HT1080 (cell line): Measurements from ENCODE around the gene MSN. TPM values are rescaled to one million over a fixed set of nuclear protein-coding genes. Genes with fewer than 3 reads are reported as not detected.
"Not testable (repeated sequence)": the region's sequence is repeated elsewhere in the genome, so short reads cannot be mapped to it uniquely, and the experiment has no call there.

ENCODE experiments used
- DNase-seq: peaks from one replicate; pipeline ENCODE4 v3.0.0-alpha.2; 2015; ENCODE audit warnings: low read depth
- polyA plus RNA-seq, 2 experiments: library from polyadenylated mRNA; depleted of rRNA; stranded (reverse); fragments of >200 nt; gene quantifications; 2 replicates each; pipeline ENCODE4 v1.2.3, GENCODE V29; 2015
- total RNA-seq: library from RNA; depleted of rRNA; stranded (reverse); fragments of >200 nt; shearing (Covaris generic); gene quantifications from 2 replicates; pipeline ENCODE4 v1.2.3, GENCODE V29; 2014; rRNA removed

MSN gene
- total RNA-seq = 366 and 417 TPM in 2 replicates
- polyA plus RNA-seq (2015; cell fraction: cytosol; rRNA removed) = 365 and 431 TPM in 2 replicates
- 1,141 and 1,173 TPM in 2 replicates for polyA plus RNA-seq (2015; cell fraction: nucleus; rRNA removed)

- peak; percentile 68 for DNase-seq
Observed at GRCh38 chrX:65667503-65668376, at the start of gene MSN. TSS of gene MSN (plus strand) at chrX:65667654. CDS start at chrX:65667842, 188 bp downstream.

GRCh38 chrX:65620096-65620705 is 47.3 kb upstream of the MSN start:
- DNase-seq = not testable (repeated sequence)

- no peak for DNase-seq
Observed at GRCh38 chrX:65630771-65631170, 36.7 kb upstream of the MSN start.

- DNase-seq = no peak
Observed at GRCh38 chrX:65633826-65634225, 33.6 kb upstream of the MSN start.

- DNase-seq = no peak
Observed at GRCh38 chrX:65634732-65635131, 32.7 kb upstream of the MSN start.

GRCh38 chrX:65635378-65635777 is 32.1 kb upstream of the MSN start:
- DNase-seq = no peak

GRCh38 chrX:65635822-65636221 is 31.6 kb upstream of the MSN start:
- DNase-seq = no peak

- not testable (repeated sequence) for DNase-seq
Observed at GRCh38 chrX:65636261-65636660, 31.2 kb upstream of the MSN start.

GRCh38 chrX:65637335-65637734 is 30.1 kb upstream of the MSN start:
- no peak for DNase-seq

- peak; percentile 32 for DNase-seq
Observed at GRCh38 chrX:65642914-65643491, 24.5 kb upstream of the MSN start.

GRCh38 chrX:65643531-65644052 is 23.9 kb upstream of the MSN start:
- peak; percentile 8 for DNase-seq

GRCh38 chrX:65644621-65645289 is 22.7 kb upstream of the MSN start:
- DNase-seq = peak; percentile 86

GRCh38 chrX:65647801-65648200 is 19.7 kb upstream of the MSN start:
- DNase-seq = peak; percentile 7

GRCh38 chrX:65652098-65652497 is 15.4 kb upstream of the MSN start:
- DNase-seq = no peak

GRCh38 chrX:65657009-65657441 is 10.4 kb upstream of the MSN start:
- DNase-seq = not testable (repeated sequence)

GRCh38 chrX:65657659-65658058 is 9.8 kb upstream of the MSN start:
- DNase-seq = no peak

- no peak for DNase-seq
Observed at GRCh38 chrX:65658229-65658628, 9.2 kb upstream of the MSN start.

- DNase-seq = no peak
Observed at GRCh38 chrX:65667157-65667502, 324 bp upstream of the MSN start.

GRCh38 chrX:65668377-65669310 is 1.2 kb downstream of the MSN start:
- peak; percentile 68 for DNase-seq

GRCh38 chrX:65671286-65671685 is 3.8 kb downstream of the MSN start:
- DNase-seq = no peak
